Karpas-422 (cell line): ENCODE measurements around the gene DPP10. TPM values are rescaled to one million over a fixed set of nuclear protein-coding genes. Genes with fewer than 3 reads are reported as not detected.

Experiments used
- DNase-seq: peaks from one replicate; pipeline ENCODE4 v3.0.0-alpha.2; 2015
- H2AFZ ChIP-seq: fragments of 200-600 bp; sonication (generic); 2 replicates; pipeline ENCODE4 v1.6.1; 2014; ENCODE audit warnings: antibody characterized with exemption, low read length, mixed read lengths
- H3K27ac ChIP-seq: fragments of 200-600 bp; sonication (generic); 2 replicates; pipeline ENCODE4 v1.5.1; 2014; ENCODE audit warnings: mild to moderate bottlenecking, low read length, moderate library complexity
- H3K27me3 ChIP-seq: fragments of 200-600 bp; sonication (generic); 2 replicates; pipeline ENCODE4 v1.6.1; 2014; ENCODE audit warnings: low read length, mixed read lengths
- H3K36me3 ChIP-seq: fragments of 200-600 bp; sonication (generic); 2 replicates; pipeline ENCODE4 v1.6.1; 2014; ENCODE audit warnings: low read length, mixed read lengths; ENCODE audit not compliant: insufficient read depth
- H3K4me1 ChIP-seq: fragments of 200-600 bp; sonication (generic); 2 replicates; pipeline ENCODE4 v1.6.1; 2014; ENCODE audit warnings: mild to moderate bottlenecking, low read length, mixed read lengths
- H3K4me2 ChIP-seq: fragments of 200-600 bp; sonication (generic); 2 replicates; pipeline ENCODE4 v1.6.1; 2014; ENCODE audit warnings: low read length, low read depth, mild to moderate bottlenecking; ENCODE audit not compliant: poor library complexity, severe bottlenecking
- H3K4me3 ChIP-seq: fragments of 200-600 bp; sonication (generic); 2 replicates; pipeline ENCODE4 v1.5.1; 2014; ENCODE audit warnings: mild to moderate bottlenecking, antibody characterized with exemption, low read length, mixed read lengths
- H3K79me2 ChIP-seq: fragments of 200-600 bp; sonication (generic); 2 replicates; pipeline ENCODE4 v1.6.1; 2014; ENCODE audit warnings: mild to moderate bottlenecking, low read length, mixed read lengths
- H3K9ac ChIP-seq: fragments of 200-600 bp; sonication (generic); 2 replicates; pipeline ENCODE4 v1.6.0; 2014; ENCODE audit warnings: low read length
- H3K9me2 ChIP-seq: fragments of 200-600 bp; sonication (generic), shearing (Covaris generic); replicated peaks from 2 replicates; pipeline ENCODE4 v1.6.0; 2014; ENCODE audit warnings: mild to moderate bottlenecking, low read length, moderate library complexity; ENCODE audit not compliant: insufficient read depth
- H3K9me3 ChIP-seq: fragments of 300-700, 200-600 bp; sonication (generic); 2 replicates; pipeline ENCODE4 v1.6.1; 2014; ENCODE audit warnings: low read length, mixed read lengths
- H4K20me1 ChIP-seq: fragments of 200-600 bp; sonication (generic); 2 replicates; pipeline ENCODE4 v1.6.1; 2014; ENCODE audit warnings: mild to moderate bottlenecking, antibody characterized with exemption, low read length, low read depth; ENCODE audit not compliant: insufficient read depth
- total RNA-seq: library from RNA; depleted of rRNA; stranded (reverse); fragments of >200 nt; shearing (Covaris generic); gene quantifications from 2 replicates; pipeline ENCODE4 v1.2.3, GENCODE V29; 2014; ENCODE audit warnings: low replicate concordance

Gene DPP10
- total RNA-seq, 1 experiment from 2014 or later, result not detected

DNA sequence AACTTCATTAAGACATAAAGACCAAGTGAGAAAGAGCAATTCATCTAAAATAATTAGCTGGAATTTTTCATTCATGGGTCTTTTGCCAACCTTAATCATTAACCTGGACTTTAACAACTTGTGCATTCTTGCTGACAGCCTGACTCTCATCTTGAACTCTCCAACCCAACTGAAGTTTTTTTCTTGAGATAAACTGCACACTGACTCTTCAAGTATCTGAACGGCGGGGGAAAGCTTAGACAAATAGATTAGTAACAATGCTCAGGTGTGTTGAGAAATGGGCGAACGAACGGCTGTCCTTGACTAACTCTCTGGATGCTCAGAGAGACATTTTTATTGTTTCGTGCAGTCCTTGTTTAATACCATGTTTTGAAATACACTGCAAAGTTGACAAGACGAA lies 186.0 kb downstream of the DPP10 start:
- Histone ChIP-seq H3K9me2 (no peaks in the 10 kb centered on the region), H2AFZ (no peak overlapping the region), H3K9me3 (no peaks in the 10 kb centered on the region), H3K79me2 (no peaks in the 10 kb centered on the region), H3K4me2 (no peak overlapping the region), H4K20me1 (no peaks in the 10 kb centered on the region), H3K4me3 (no peak overlapping the region), H3K4me1 (no peaks in the 10 kb centered on the region), H3K27ac (no peak overlapping the region), H3K9ac (no peak overlapping the region), H3K36me3 (no peaks in the 10 kb centered on the region), H3K27me3 (no peaks in the 10 kb centered on the region)
- no peak for DNase-seq

DNA sequence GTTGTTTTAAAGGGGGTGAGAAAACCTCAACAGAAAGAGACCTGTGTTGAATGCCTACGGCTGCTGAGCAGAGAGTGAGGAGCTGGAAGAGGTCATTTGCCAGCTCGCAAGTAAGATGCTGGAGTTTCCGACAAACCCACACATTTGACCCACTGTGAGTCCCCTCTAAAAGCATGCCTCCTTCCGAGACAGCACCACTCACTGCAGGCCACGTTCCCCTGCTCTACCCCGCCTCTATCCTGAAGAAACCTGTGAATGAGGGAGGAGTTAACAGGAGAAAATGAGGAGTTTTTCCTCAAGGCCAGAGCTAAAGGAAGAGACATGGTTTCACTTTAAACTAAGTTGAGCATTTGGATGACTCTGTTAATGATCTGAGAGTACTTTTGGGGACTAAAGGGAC lies 188.7 kb downstream of the DPP10 start:
- H3K4me3 ChIP-seq, result no peak overlapping the region
- H3K4me1 ChIP-seq, result no peaks in the 10 kb centered on the region
- H3K9me3 ChIP-seq, result no peaks in the 10 kb centered on the region
- no peaks in the 10 kb centered on the region for H3K79me2 ChIP-seq
- H3K4me2 ChIP-seq, result no peak overlapping the region
- DNase-seq, result no peak
- no peaks in the 10 kb centered on the region for H3K9me2 ChIP-seq
- H3K9ac ChIP-seq, result no peak overlapping the region
- H3K27me3 ChIP-seq, result no peaks in the 10 kb centered on the region
- H3K36me3 ChIP-seq, result no peaks in the 10 kb centered on the region
- H2AFZ ChIP-seq, result no peak overlapping the region
- no peak overlapping the region for H3K27ac ChIP-seq
- H4K20me1 ChIP-seq, result no peaks in the 10 kb centered on the region

DNA sequence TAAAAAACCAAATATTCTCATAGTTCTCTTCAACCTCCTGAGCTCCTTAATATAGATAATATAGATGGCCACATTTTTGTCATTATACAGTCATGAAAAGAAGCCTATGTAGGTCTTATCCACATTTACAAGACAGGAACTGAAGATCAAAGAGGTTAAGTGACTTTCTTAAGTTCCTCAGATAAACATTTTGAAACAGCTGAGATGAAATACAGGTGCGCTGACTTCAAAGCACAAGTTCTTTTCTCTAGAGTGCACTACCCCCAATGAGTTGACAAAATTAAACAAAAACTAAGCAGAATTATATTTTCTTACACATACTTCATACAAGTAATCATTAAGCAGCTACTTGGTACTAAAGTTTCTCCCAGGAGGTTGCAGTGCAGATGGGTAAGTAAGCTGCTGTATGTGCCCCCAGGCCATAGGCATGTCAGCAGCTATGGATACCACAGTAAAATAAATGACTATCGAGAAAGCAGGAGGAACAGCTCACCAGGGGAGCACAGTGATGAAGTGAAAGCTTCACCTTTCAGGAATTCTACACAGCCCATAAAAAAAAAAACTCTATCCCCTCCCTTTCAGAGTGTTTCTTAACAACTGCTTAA lies 199.8 kb downstream of the DPP10 start:
- Histone ChIP-seq H3K9me2 (no peaks in the 10 kb centered on the region), H3K9me3 (no peaks in the 10 kb centered on the region), H2AFZ (no peak overlapping the region), H3K9ac (no peak overlapping the region), H3K36me3 (no peaks in the 10 kb centered on the region), H3K79me2 (no peaks in the 10 kb centered on the region), H4K20me1 (no peaks in the 10 kb centered on the region), H3K4me1 (no peaks in the 10 kb centered on the region), H3K27ac (no peak overlapping the region), H3K4me3 (no peak overlapping the region), H3K27me3 (no peaks in the 10 kb centered on the region), H3K4me2 (no peak overlapping the region)
- no peak for DNase-seq

GRCh38 chr2:114642988-114643553 lies 200.6 kb downstream of the DPP10 start:
- no peak overlapping the region for H3K4me2 ChIP-seq
- no peaks in the 10 kb centered on the region for H3K4me1 ChIP-seq
- H2AFZ ChIP-seq, result no peak overlapping the region
- H3K27me3 ChIP-seq, result no peaks in the 10 kb centered on the region
- H3K79me2 ChIP-seq, result no peaks in the 10 kb centered on the region
- no peaks in the 10 kb centered on the region for H3K9me3 ChIP-seq
- no peak overlapping the region for H3K9ac ChIP-seq
- H4K20me1 ChIP-seq, result no peaks in the 10 kb centered on the region
- no peaks in the 10 kb centered on the region for H3K9me2 ChIP-seq
- DNase-seq, result no peak
- no peak overlapping the region for H3K4me3 ChIP-seq
- no peaks in the 10 kb centered on the region for H3K36me3 ChIP-seq
- H3K27ac ChIP-seq, result no peak overlapping the region

DNA sequence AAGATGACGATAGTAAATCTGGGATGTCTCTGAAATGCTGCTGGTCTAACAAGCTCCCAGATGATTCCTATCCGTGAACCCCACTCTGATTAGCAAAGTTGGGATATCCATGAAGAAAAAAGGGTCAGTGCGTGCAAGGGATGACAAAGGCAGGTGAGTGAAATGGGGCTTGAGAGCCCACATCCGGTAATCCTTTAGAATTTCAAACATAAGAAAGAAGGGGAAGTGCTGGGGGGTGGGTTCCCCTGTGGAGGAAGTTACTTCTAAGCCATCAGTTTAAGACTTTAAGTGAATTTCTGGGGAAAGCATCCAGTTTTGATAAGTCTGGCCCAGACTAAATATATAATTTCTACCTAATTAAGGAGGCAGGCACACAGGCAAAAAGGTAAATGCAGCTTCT lies 209.5 kb downstream of the DPP10 start:
- Histone ChIP-seq H3K4me1 (no peaks in the 10 kb centered on the region), H3K9me2 (no peaks in the 10 kb centered on the region), H3K4me3 (no peak overlapping the region), H2AFZ (no peak overlapping the region), H3K4me2 (no peak overlapping the region), H4K20me1 (no peaks in the 10 kb centered on the region), H3K79me2 (no peaks in the 10 kb centered on the region), H3K9me3 (no peaks in the 10 kb centered on the region), H3K36me3 (no peaks in the 10 kb centered on the region), H3K27ac (no peak overlapping the region), H3K27me3 (no peaks in the 10 kb centered on the region), H3K9ac (no peak overlapping the region)
- DNase-seq, result no peak

DNA sequence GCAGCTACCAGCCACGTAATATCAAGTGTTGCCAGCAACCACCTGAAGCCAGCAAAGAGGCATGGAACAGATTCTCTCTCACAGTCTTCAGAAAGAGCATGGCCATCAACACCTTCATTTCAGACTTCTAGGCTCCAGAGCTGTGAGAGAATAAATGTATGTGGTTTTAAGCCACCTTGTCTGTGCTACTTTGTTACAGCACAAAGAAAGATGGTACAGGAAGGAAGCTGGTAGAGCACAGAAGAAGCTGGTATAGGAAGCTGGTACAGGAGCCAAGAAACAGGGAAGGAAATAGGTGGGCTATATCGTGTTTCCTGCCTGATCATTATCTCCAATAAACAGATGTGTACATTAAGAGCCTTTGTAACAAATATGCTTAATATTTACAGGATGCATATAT lies 217.4 kb downstream of the DPP10 start:
- H4K20me1 ChIP-seq, result no peaks in the 10 kb centered on the region
- no peaks in the 10 kb centered on the region for H3K9me3 ChIP-seq
- no peaks in the 10 kb centered on the region for H3K4me1 ChIP-seq
- no peak overlapping the region for H2AFZ ChIP-seq
- H3K27ac ChIP-seq, result no peak overlapping the region
- no peaks in the 10 kb centered on the region for H3K27me3 ChIP-seq
- no peaks in the 10 kb centered on the region for H3K79me2 ChIP-seq
- H3K9ac ChIP-seq, result no peak overlapping the region
- no peak overlapping the region for H3K4me2 ChIP-seq
- H3K9me2 ChIP-seq, result no peaks in the 10 kb centered on the region
- H3K36me3 ChIP-seq, result no peaks in the 10 kb centered on the region
- no peak for DNase-seq
- no peak overlapping the region for H3K4me3 ChIP-seq

DNA sequence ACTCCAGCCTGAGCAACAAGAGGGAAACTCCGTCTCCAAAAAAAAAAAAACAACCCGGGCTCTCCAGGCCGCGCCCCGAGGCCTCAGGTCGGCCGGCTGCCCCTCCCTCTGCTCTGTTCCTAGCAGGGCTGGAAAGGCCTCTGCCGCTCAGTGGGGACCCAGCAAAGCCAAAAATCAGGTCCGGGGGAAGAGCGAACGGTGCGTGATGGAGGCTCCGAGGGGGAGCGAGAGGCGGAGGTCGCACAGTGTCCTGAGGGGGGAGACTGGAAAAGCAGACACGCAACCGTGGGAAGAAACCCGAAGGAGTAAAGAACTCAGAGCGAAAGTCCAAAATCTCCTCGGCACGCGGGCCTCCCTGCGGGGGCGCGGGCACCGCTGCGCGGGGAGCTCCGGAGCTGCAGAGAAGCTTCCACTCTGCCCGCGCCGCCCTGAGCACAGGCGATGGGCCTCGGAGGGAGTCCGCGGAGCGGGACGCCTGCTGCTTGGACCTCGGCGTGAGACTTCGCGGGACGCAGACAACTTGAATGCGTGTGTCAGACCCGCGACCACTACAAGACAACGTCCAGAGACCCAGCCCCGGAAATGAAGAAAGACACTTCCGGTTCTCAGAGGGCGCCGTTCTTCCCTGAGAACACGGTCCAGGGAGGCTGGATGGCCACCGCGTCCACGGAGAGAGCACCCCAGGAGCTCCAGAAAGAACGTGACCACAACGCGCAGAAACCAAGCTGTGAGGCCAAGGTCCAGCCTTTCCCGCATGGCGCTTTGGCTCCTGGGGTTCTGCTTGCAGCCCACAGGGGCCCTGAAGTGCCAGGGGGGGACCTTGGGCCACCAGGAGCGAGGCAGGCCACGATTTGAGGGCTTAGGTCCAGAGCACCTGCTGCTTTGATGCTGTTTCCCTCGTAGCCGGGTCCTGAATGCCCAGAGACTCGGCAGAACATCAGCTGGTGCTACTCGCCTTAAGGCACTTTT lies 219.8 kb downstream of the DPP10 start:
- no peak for DNase-seq
- no peaks in the 10 kb centered on the region for H3K79me2 ChIP-seq
- H3K9me2 ChIP-seq, result no peaks in the 10 kb centered on the region
- H3K27me3 ChIP-seq, result no peaks in the 10 kb centered on the region
- H3K4me1 ChIP-seq, result no peaks in the 10 kb centered on the region
- no peak overlapping the region for H3K27ac ChIP-seq
- no peaks in the 10 kb centered on the region for H3K36me3 ChIP-seq
- no peaks in the 10 kb centered on the region for H3K9me3 ChIP-seq
- H2AFZ ChIP-seq, result no peak overlapping the region
- no peak overlapping the region for H3K9ac ChIP-seq
- no peak overlapping the region for H3K4me3 ChIP-seq
- no peaks in the 10 kb centered on the region for H4K20me1 ChIP-seq
- H3K4me2 ChIP-seq, result no peak overlapping the region

- Histone ChIP-seq H3K9ac (no peak overlapping the region), H3K9me3 (no peaks in the 10 kb centered on the region), H3K36me3 (no peaks in the 10 kb centered on the region), H2AFZ (no peak overlapping the region), H4K20me1 (no peaks in the 10 kb centered on the region), H3K4me3 (no peak overlapping the region), H3K9me2 (no peaks in the 10 kb centered on the region), H3K4me1 (no peaks in the 10 kb centered on the region), H3K4me2 (no peak overlapping the region), H3K27ac (no peak overlapping the region), H3K79me2 (no peaks in the 10 kb centered on the region), H3K27me3 (no peaks in the 10 kb centered on the region)
- DNase-seq, result no peak
Measured at GRCh38 chr2:114668415-114668814, 226.0 kb downstream of the DPP10 start.
